ENCODE data around the gene GALNT14. TPM values are rescaled to one million over a fixed set of nuclear protein-coding genes. Genes with fewer than 3 reads are reported as not detected.
A peak's percentile ranks its signal among the peaks of the same experiment; 100 is the strongest.

The GALNT14 gene
- total and polyA plus RNA-seq, 2 donors = 1.3 to 2.1 TPM

DNA sequence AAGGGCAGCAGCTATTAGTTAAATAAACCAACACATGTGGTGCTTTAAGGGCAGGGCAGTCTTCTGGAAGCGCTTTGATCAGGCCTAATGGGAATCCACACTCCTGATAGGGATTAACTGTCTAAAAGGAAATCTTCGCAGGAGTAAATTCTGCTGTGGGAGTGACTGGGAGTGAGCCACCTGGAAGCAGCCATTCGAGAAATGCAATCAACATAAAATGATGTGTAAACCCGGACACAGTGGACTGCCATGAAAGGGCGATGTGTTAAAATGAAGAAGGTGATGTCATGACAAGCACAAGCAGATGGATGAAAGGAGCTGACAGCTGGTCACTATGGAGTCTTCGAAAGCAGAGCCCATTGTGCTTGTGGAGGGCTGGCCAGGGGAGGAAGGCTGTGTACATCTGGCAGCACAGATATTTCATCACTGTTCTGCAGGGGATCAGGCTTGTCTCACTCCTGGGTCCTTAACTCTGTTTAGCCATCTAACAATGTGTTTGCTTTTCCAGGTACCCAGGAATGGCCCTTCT, 24.8 kb upstream of the GALNT14 start:
- no peaks in the 10 kb centered on the region for H3K36me3 ChIP-seq (ENCODE audit: control insufficient read depth in 2 of 2, insufficient read depth in 2 of 2, low read length in 1 of 2)
- H3K4me1 ChIP-seq (ENCODE audit: control insufficient read depth in 2 of 2, insufficient read depth in 2 of 2, low read length in 2 of 2) = peaks cover 0 to 6% of the 10 kb centered on the region in 2 donors
- 95% methylated on average over 6 of the region's 6 CpGs for WGBS
- no peak overlapping the region for H3K4me3 ChIP-seq (ENCODE audit: low read length in 2 of 2)
- no peak for DNase-seq (ENCODE audit: low read depth in 6 of 9, low spot score in 9 of 9)
- H3K27me3 ChIP-seq (ENCODE audit: control insufficient read depth in 2 of 2, insufficient read depth in 1 of 2, low read length in 1 of 2) = no peaks in the 10 kb centered on the region
- H3K27ac ChIP-seq (ENCODE audit: low read depth in 1 of 2, low read length in 1 of 2) = no peak overlapping the region
- no peaks in the 10 kb centered on the region for H3K9me3 ChIP-seq (ENCODE audit: control insufficient read depth in 2 of 2, insufficient read depth in 1 of 2, low read length in 1 of 2)

DNA sequence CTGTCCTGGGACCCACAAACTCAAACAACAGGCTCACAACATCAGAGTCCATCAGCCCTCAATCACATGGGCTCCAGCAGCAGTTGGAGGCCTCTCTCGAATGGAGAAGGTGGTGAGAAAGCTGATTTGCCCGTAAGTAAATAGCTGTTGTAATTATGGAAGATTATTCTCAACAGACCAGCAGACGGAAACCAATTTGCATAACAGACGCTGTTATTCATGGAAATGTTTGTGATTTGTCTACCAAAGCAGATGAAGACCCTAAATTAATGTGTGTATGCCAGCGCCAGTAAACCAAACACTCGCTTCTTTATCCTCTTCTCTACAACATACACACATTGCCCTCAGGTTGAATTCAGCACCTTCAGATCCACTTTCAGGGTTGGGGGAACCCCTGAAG, 23.4 kb upstream of the GALNT14 start:
- H3K27me3 ChIP-seq (ENCODE audit: control insufficient read depth in 2 of 2, insufficient read depth in 1 of 2, low read length in 1 of 2) = no peaks in the 10 kb centered on the region
- no peaks in the 10 kb centered on the region for H3K36me3 ChIP-seq (ENCODE audit: control insufficient read depth in 2 of 2, insufficient read depth in 2 of 2, low read length in 1 of 2)
- H3K27ac ChIP-seq (ENCODE audit: low read depth in 1 of 2, low read length in 1 of 2) = no peak overlapping the region
- H3K9me3 ChIP-seq (ENCODE audit: control insufficient read depth in 2 of 2, insufficient read depth in 1 of 2, low read length in 1 of 2) = no peaks in the 10 kb centered on the region
- WGBS = 96% methylated on average over 6 of the region's 6 CpGs
- H3K4me3 ChIP-seq (ENCODE audit: low read length in 2 of 2) = no peak overlapping the region
- no peak for DNase-seq (ENCODE audit: low read depth in 6 of 9, low spot score in 9 of 9)
- H3K4me1 ChIP-seq (ENCODE audit: control insufficient read depth in 2 of 2, insufficient read depth in 2 of 2, low read length in 2 of 2) = no peaks in the 10 kb centered on the region

DNA sequence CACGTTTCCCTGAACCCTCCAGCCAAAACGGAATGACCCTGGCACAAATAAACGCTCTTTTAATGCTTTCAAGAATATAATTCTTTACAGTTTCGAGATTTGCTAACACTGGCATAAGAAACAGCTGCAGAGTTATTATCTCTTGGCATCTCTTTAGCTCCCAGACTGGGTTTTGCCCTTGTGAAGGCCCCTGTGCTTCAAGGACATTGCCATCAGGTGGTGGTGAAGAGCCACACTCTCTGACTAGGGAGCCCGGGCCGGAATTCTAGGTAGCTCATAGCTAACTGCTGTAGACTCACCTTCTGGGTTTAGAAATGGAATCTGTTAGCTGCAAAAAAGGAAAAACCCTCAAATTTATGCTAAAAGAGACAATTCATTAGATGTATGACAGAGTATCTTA, 13.3 kb upstream of the GALNT14 start:
- H3K27ac ChIP-seq (ENCODE audit: low read depth in 1 of 2, low read length in 1 of 2) = no peak overlapping the region
- peak in 1 of 9 donors; percentile 9 for DNase-seq (ENCODE audit: low read depth in 6 of 9, low spot score in 9 of 9)
- H3K4me1 ChIP-seq (ENCODE audit: control insufficient read depth in 2 of 2, insufficient read depth in 2 of 2, low read length in 2 of 2) = no peaks in the 10 kb centered on the region
- H3K36me3 ChIP-seq (ENCODE audit: control insufficient read depth in 2 of 2, insufficient read depth in 2 of 2, low read length in 1 of 2) = no peaks in the 10 kb centered on the region
- WGBS = 92% methylated on average over 6 of the region's 6 CpGs
- no peaks in the 10 kb centered on the region for H3K27me3 ChIP-seq (ENCODE audit: control insufficient read depth in 2 of 2, insufficient read depth in 1 of 2, low read length in 1 of 2)
- no peaks in the 10 kb centered on the region for H3K9me3 ChIP-seq (ENCODE audit: control insufficient read depth in 2 of 2, insufficient read depth in 1 of 2, low read length in 1 of 2)
- no peak overlapping the region for H3K4me3 ChIP-seq (ENCODE audit: low read length in 2 of 2)

DNA sequence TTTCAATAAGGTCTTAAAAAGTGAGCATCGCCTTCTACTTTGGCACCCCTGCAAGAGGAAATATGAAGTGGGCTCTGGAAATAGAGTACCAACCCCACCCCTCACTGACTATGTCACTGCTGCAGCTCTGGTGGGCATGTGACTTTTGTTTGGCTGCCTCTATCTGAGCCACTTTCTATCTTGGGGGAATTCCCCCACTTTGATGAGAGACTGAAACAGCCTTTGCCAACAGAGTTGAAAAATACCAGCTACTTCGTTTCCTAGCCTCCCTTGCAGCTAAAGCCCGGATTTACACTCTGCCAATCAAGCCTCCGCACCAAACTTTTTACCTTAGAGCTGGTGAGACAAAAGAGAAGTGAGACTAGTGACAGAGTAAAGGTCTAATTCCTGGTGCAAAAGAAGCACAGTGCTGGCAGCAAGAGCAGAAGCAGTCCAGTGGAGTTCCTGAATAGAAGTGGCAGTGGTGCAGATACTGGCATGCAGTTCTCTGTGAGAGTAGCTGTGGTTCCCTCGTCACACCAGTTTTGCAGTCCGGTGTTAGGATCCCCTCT, 12.0 kb upstream of the GALNT14 start:
- no peak for DNase-seq (ENCODE audit: low read depth in 6 of 9, low spot score in 9 of 9)
- Histone ChIP-seq H3K4me3 (ENCODE audit: low read length in 2 of 2) (no peak overlapping the region), H3K27ac (ENCODE audit: low read depth in 1 of 2, low read length in 1 of 2) (no peak overlapping the region), H3K27me3 (ENCODE audit: control insufficient read depth in 2 of 2, insufficient read depth in 1 of 2, low read length in 1 of 2) (no peaks in the 10 kb centered on the region), H3K9me3 (ENCODE audit: control insufficient read depth in 2 of 2, insufficient read depth in 1 of 2, low read length in 1 of 2) (no peaks in the 10 kb centered on the region), H3K4me1 (ENCODE audit: control insufficient read depth in 2 of 2, insufficient read depth in 2 of 2, low read length in 2 of 2) (no peaks in the 10 kb centered on the region), H3K36me3 (ENCODE audit: control insufficient read depth in 2 of 2, insufficient read depth in 2 of 2, low read length in 1 of 2) (no peaks in the 10 kb centered on the region)
- WGBS = 92% methylated on average over 6 of the region's 6 CpGs

DNA sequence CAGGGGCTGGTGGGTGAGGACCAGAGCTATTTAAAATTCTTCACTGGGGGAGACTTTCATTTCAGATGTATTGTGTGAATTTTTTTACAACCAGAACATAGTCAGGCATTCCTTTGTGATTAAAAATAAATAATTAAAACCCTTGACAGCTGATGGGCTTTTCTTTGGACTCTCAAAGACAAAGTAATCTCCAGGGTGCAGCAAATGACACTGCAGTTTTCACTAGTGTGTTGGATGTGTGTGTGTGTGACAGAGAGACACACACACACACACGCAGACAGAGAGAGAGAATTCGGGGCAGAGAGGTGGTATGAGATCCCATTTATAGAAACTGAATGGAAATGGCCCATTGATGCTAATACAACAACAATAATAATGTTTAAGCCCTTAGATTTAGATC, 10.3 kb upstream of the GALNT14 start:
- 91% methylated on average over 2 of the region's 2 CpGs for WGBS
- no peaks in the 10 kb centered on the region for H3K36me3 ChIP-seq (ENCODE audit: control insufficient read depth in 2 of 2, insufficient read depth in 2 of 2, low read length in 1 of 2)
- no peaks in the 10 kb centered on the region for H3K9me3 ChIP-seq (ENCODE audit: control insufficient read depth in 2 of 2, insufficient read depth in 1 of 2, low read length in 1 of 2)
- no peak overlapping the region for H3K27ac ChIP-seq (ENCODE audit: low read depth in 1 of 2, low read length in 1 of 2)
- no peaks in the 10 kb centered on the region for H3K27me3 ChIP-seq (ENCODE audit: control insufficient read depth in 2 of 2, insufficient read depth in 1 of 2, low read length in 1 of 2)
- no peaks in the 10 kb centered on the region for H3K4me1 ChIP-seq (ENCODE audit: control insufficient read depth in 2 of 2, insufficient read depth in 2 of 2, low read length in 2 of 2)
- no peak for DNase-seq (ENCODE audit: low read depth in 6 of 9, low spot score in 9 of 9)
- H3K4me3 ChIP-seq (ENCODE audit: low read length in 2 of 2) = no peak overlapping the region

DNA sequence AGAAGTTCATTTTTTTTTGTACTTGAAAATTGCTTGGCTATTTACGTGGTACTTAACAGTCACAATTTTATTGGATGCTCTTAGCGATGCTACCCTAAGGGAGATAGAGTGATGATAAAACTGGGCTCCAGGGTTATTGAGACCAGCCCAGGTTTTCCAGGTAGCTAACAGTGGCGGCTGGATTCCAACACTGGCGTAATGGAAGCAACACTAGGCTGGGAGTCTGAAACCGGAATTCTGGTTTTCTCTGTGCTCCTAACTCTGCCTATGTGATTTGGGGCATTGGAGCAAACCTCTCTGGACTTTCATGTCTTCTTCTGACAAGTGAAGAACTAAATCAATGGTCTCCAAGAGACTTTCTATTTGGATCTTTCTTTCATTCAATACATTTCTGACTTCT, 9.4 kb upstream of the GALNT14 start:
- no peaks in the 10 kb centered on the region for H3K4me1 ChIP-seq (ENCODE audit: control insufficient read depth in 2 of 2, insufficient read depth in 2 of 2, low read length in 2 of 2)
- no peak for DNase-seq (ENCODE audit: low read depth in 6 of 9, low spot score in 9 of 9)
- no peak overlapping the region for H3K4me3 ChIP-seq (ENCODE audit: low read length in 2 of 2)
- H3K27ac ChIP-seq (ENCODE audit: low read depth in 1 of 2, low read length in 1 of 2) = no peak overlapping the region
- H3K9me3 ChIP-seq (ENCODE audit: control insufficient read depth in 2 of 2, insufficient read depth in 1 of 2, low read length in 1 of 2) = no peaks in the 10 kb centered on the region
- no peaks in the 10 kb centered on the region for H3K36me3 ChIP-seq (ENCODE audit: control insufficient read depth in 2 of 2, insufficient read depth in 2 of 2, low read length in 1 of 2)
- H3K27me3 ChIP-seq (ENCODE audit: control insufficient read depth in 2 of 2, insufficient read depth in 1 of 2, low read length in 1 of 2) = no peaks in the 10 kb centered on the region
- 96% methylated on average over 5 of the region's 5 CpGs for WGBS

DNA sequence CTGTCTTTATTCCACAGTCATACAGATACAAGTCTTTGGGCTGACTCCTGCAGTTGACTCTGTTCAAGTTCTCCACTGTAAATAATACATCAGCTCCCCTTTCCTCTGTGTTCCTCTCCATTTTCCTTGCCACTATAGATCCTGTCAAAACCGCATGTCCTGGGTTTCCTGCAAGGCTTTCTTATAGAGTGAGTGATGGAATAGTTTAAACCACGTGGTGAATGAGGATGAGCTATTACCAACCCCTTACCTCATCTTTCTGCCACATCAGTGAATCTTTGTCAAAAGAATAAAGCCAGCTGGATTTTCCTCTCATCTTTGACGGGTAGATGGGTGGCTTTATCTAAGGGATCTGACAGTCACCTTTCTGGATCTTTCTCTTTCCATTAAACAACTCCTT, 3.9 kb upstream of the GALNT14 start:
- WGBS = 57% methylated on average over 3 of the region's 3 CpGs
- Histone ChIP-seq H3K27ac (ENCODE audit: low read depth in 1 of 2, low read length in 1 of 2) (no peak overlapping the region), H3K27me3 (ENCODE audit: control insufficient read depth in 2 of 2, insufficient read depth in 1 of 2, low read length in 1 of 2) (peaks cover 24 to 30% of the 10 kb centered on the region in 2 donors), H3K4me3 (ENCODE audit: low read length in 2 of 2) (no peak overlapping the region), H3K4me1 (ENCODE audit: control insufficient read depth in 2 of 2, insufficient read depth in 2 of 2, low read length in 2 of 2) (peaks cover 6 to 13% of the 10 kb centered on the region in 2 donors), H3K9me3 (ENCODE audit: control insufficient read depth in 2 of 2, insufficient read depth in 1 of 2, low read length in 1 of 2) (no peaks in the 10 kb centered on the region), H3K36me3 (ENCODE audit: control insufficient read depth in 2 of 2, insufficient read depth in 2 of 2, low read length in 1 of 2) (no peaks in the 10 kb centered on the region)
- peak in 1 of 9 donors; percentile 2 for DNase-seq (ENCODE audit: low read depth in 6 of 9, low spot score in 9 of 9)

DNA sequence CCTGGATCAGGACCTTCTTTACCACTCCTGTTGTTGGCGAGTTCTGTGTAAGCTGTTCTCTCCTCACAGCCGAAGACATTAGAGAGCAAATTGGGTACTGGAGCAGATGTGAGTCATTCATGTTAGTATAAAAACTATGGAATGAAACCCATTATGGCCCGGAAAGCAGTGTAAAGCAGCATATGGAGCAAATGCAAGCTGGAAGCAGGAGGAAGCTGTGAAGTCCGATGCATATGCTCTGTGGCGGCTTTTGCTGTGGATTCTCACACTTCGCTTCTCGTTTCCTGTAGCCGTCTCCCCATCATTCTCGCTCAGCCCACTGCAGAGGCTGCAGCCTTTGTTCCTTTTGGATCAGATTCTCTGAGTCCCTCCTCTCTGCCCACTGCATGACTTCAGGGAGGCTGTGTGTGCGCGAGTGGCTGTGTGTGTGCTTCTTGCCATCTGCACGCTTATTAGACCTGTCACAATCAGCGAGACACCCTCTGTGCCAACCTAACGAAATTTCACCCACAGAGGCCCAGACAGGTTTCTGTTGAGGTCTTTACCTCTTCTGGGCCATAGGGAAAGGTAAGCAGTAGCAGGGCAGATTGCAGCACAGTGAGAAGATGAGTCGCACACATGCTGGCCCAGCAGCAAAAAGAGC, 3.3 kb upstream of the GALNT14 start:
- no peak overlapping the region for H3K4me3 ChIP-seq (ENCODE audit: low read length in 2 of 2)
- no peaks in the 10 kb centered on the region for H3K9me3 ChIP-seq (ENCODE audit: control insufficient read depth in 2 of 2, insufficient read depth in 1 of 2, low read length in 1 of 2)
- peaks cover 30 to 36% of the 10 kb centered on the region in 2 donors for H3K27me3 ChIP-seq (ENCODE audit: control insufficient read depth in 2 of 2, insufficient read depth in 1 of 2, low read length in 1 of 2)
- 96% methylated on average over 15 of the region's 15 CpGs for WGBS
- no peaks in the 10 kb centered on the region for H3K36me3 ChIP-seq (ENCODE audit: control insufficient read depth in 2 of 2, insufficient read depth in 2 of 2, low read length in 1 of 2)
- no peak for DNase-seq (ENCODE audit: low read depth in 6 of 9, low spot score in 9 of 9)
- H3K27ac ChIP-seq (ENCODE audit: low read depth in 1 of 2, low read length in 1 of 2) = no peak overlapping the region
- H3K4me1 ChIP-seq (ENCODE audit: control insufficient read depth in 2 of 2, insufficient read depth in 2 of 2, low read length in 2 of 2) = peaks cover 6 to 18% of the 10 kb centered on the region in 2 donors

DNA sequence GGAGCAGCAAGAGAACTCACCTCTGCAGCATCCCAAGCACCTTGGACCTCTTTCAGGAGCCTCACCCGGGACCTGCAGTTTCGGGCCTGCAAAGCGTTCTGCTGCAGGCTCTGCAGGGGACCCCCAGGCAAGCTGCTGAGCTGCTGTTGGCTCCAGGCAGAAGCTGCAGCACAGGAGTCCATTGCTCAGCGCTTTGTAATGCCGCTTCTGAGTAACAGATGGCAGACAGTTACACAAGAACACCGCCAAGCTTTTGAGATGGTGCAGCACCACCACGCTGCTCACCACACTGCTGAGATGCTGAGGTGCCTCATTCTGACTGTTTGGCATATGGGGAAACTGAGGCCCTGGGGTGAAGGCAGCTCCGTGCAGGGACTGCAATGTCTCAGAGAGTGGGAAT, 1.9 kb upstream of the GALNT14 start:
- H3K4me1 ChIP-seq (ENCODE audit: control insufficient read depth in 2 of 2, insufficient read depth in 2 of 2, low read length in 2 of 2) = peaks cover 6 to 18% of the 10 kb centered on the region in 2 donors
- no peaks in the 10 kb centered on the region for H3K36me3 ChIP-seq (ENCODE audit: control insufficient read depth in 2 of 2, insufficient read depth in 2 of 2, low read length in 1 of 2)
- H3K27me3 ChIP-seq (ENCODE audit: control insufficient read depth in 2 of 2, insufficient read depth in 1 of 2, low read length in 1 of 2) = peaks cover 39 to 46% of the 10 kb centered on the region in 2 donors
- peak in 1 of 9 donors; percentile 8 for DNase-seq (ENCODE audit: low read depth in 6 of 9, low spot score in 9 of 9)
- H3K4me3 ChIP-seq (ENCODE audit: low read length in 2 of 2) = no peak overlapping the region
- no peak overlapping the region for H3K27ac ChIP-seq (ENCODE audit: low read depth in 1 of 2, low read length in 1 of 2)
- WGBS = 94% methylated on average over 8 of the region's 8 CpGs
- no peaks in the 10 kb centered on the region for H3K9me3 ChIP-seq (ENCODE audit: control insufficient read depth in 2 of 2, insufficient read depth in 1 of 2, low read length in 1 of 2)
